Measurements from ENCODE around the gene ACSL5.
A peak's percentile ranks its signal among the peaks of the same experiment; 100 is the strongest.

GRCh38 chr10:112434988-112435619, 61.2 kb downstream of the ACSL5 start:
- TF ChIP-seq CTCF (IDR thresholded peaks at IDR 0.05; ENCODE audit: low read length), result peak; percentile 39; the same call in 1 of the 2 replicates
- TF ChIP-seq EZH2 (IDR thresholded peaks at IDR 0.05; ENCODE audit: borderline replicate concordance, low read length), result no peak

All from OCI-LY1 (cell line).